ENCODE data around the gene ZSCAN2.

DNA sequence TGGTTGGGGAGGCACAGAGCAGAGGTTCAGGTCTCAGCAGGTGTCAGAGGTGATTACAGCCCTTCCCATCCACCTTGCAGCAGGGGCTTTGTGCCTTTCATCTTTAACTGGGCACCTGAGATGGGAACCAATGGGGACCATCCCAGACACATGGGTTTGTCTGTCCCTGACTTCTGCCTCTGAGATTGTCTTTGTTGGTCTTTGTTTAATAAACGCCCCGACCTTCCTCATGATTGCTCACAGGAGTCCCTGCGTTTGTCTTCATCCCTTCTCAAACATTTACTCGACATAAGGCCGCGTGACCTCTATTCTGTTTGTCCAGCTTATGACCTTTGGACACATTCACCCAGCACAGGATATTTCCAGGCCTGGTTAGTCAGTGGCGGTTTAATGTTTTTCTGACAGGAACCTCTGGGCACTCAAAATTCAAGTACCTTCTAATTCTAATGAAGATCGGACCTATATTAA lies 5.9 kb downstream of the ZSCAN2 start:
- no peak for TF ChIP-seq RAD21 (IDR thresholded peaks at IDR 0.05; ENCODE audit: low read depth)
- no peak for TF ChIP-seq FOXM1 (IDR thresholded peaks at IDR 0.05; ENCODE audit: borderline replicate concordance, low read depth)
- no peak for TF ChIP-seq EP300 (IDR thresholded peaks at IDR 0.05; ENCODE audit: borderline replicate concordance)
- TF ChIP-seq EGR1 (IDR thresholded peaks at IDR 0.05), result no peak
- TF ChIP-seq REST (IDR thresholded peaks at IDR 0.05; ENCODE audit: low read depth), result no peak
- TF ChIP-seq TCF12 (IDR thresholded peaks at IDR 0.05; ENCODE audit: low read depth), result no peak
- TF ChIP-seq TAF1 (IDR thresholded peaks at IDR 0.05; ENCODE audit: low read depth), result no peak
- no peak for TF ChIP-seq YY1 (IDR thresholded peaks at IDR 0.05; ENCODE audit: low read depth)
- no peak for TF ChIP-seq MAX (IDR thresholded peaks at IDR 0.05)
- TF ChIP-seq TEAD4 (IDR thresholded peaks at IDR 0.05), result no peak
- no peak for TF ChIP-seq NFIC (IDR thresholded peaks at IDR 0.05)
- TF ChIP-seq ZBTB7A (IDR thresholded peaks at IDR 0.05; ENCODE audit: low read depth), result no peak
- no peak for TF ChIP-seq CEBPB (IDR thresholded peaks at IDR 0.05)
- TF ChIP-seq, protein P1, sequence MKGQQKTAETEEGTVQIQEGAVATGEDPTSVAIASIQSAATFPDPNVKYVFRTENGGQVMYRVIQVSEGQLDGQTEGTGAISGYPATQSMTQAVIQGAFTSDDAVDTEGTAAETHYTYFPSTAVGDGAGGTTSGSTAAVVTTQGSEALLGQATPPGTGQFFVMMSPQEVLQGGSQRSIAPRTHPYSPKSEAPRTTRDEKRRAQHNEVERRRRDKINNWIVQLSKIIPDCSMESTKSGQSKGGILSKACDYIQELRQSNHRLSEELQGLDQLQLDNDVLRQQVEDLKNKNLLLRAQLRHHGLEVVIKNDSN (IDR thresholded peaks at IDR 0.05), result no peak

Measured in Ishikawa (cell line).